PFSK-1 (cell line): ENCODE measurements around the gene MGA.

Experiments
- FOXP2 ChIP-seq: optimal IDR thresholded peaks from 2 replicates; pipeline ENCODE3; 2011; ENCODE audit warnings: borderline replicate concordance, control low read depth, inconsistent platforms; ENCODE audit not compliant: insufficient read depth; ENCODE audit errors: extremely low read length, extremely low read depth
- POLR2AphosphoS5 ChIP-seq: IDR thresholded peaks from 2 replicates; pipeline ENCODE4 v1.6.1; 2012; ENCODE audit warnings: low read depth, mild to moderate bottlenecking, control low read depth, low read length, moderate library complexity
- REST ChIP-seq, 2 experiments: IDR thresholded peaks; 2 replicates each; pipeline versions ENCODE4 v1.6.1 to v1.8.0; 2011 to 2012; ENCODE audit warnings: low read depth in 2 of 2, low read length in 2 of 2, control low read depth in 1 of 2, inconsistent platforms in 1 of 2, mild to moderate bottlenecking in 1 of 2, moderate library complexity in 1 of 2; ENCODE audit not compliant: insufficient read depth in 1 of 2
- SIN3A ChIP-seq: IDR thresholded peaks from 2 replicates; pipeline ENCODE4 v1.6.1; 2012; ENCODE audit warnings: mild to moderate bottlenecking, low read length, moderate library complexity, borderline replicate concordance; ENCODE audit not compliant: insufficient read depth
- TAF1 ChIP-seq: IDR thresholded peaks from 2 replicates; pipeline ENCODE4 v1.6.1; 2012; ENCODE audit warnings: low read length, control low read depth, borderline replicate concordance; ENCODE audit not compliant: insufficient read depth

MGA gene

GRCh38 chr15:41655716-41656115 is 4.5 kb upstream of the MGA start:
- TF ChIP-seq POLR2AphosphoS5 (no peak), TAF1 (no peak), FOXP2 (no peak), SIN3A (no peak), REST (IDR thresholded peaks at IDR 0.05; ENCODE audit: insufficient read depth in 1 of 2, low read depth in 2 of 2, low read length in 2 of 2) (no peak)

GRCh38 chr15:41656188-41656587 is 4.0 kb upstream of the MGA start:
- no peak for TF ChIP-seq POLR2AphosphoS5
- no peak for TF ChIP-seq SIN3A
- TF ChIP-seq TAF1, result no peak
- TF ChIP-seq FOXP2, result no peak
- no peak for TF ChIP-seq REST (IDR thresholded peaks at IDR 0.05; ENCODE audit: insufficient read depth in 1 of 2, low read depth in 2 of 2, low read length in 2 of 2)

- TF ChIP-seq REST (IDR thresholded peaks at IDR 0.05; ENCODE audit: insufficient read depth in 1 of 2, low read depth in 2 of 2, low read length in 2 of 2), result no peak
- TF ChIP-seq FOXP2, result no peak
- TF ChIP-seq POLR2AphosphoS5, result no peak
- TF ChIP-seq TAF1, result no peak
- no peak for TF ChIP-seq SIN3A
Observed at GRCh38 chr15:41658689-41659088, 1.5 kb upstream of the MGA start.

- TF ChIP-seq FOXP2 (no peak), POLR2AphosphoS5 (no peak), SIN3A (no peak), REST (IDR thresholded peaks at IDR 0.05; ENCODE audit: insufficient read depth in 1 of 2, low read depth in 2 of 2, low read length in 2 of 2) (no peak), TAF1 (no peak)
Observed at GRCh38 chr15:41659190-41659589, 1.0 kb upstream of the MGA start.

- TF ChIP-seq TAF1 (no peak), SIN3A (no peak), POLR2AphosphoS5 (no peak), REST (IDR thresholded peaks at IDR 0.05; ENCODE audit: insufficient read depth in 1 of 2, low read depth in 2 of 2, low read length in 2 of 2) (no peak), FOXP2 (no peak)
Observed at GRCh38 chr15:41659855-41660234, 360 bp upstream of the MGA start.
